ENCODE measurements around the gene MEG3. TPM values are rescaled to one million over a fixed set of nuclear protein-coding genes. Genes with fewer than 3 reads are reported as not detected.

The MEG3 gene
- total and polyA plus RNA-seq, 2 donors from 2014 or later: 24.0 to 29.6 TPM

GRCh38 chr14:100896369-100897060, 70.6 kb downstream of the MEG3 start:
- DNase-seq (peak in 1 of 5 donors; percentile 28), FAIRE-seq (no peak)
- H3K9ac ChIP-seq (ENCODE audit: low read length in 3 of 3): no peak overlapping the region
- no peaks in the 10 kb centered on the region for H3K27me3 ChIP-seq (ENCODE audit: control insufficient read depth, insufficient read depth, low read length)
- no peak overlapping the region for H3K27ac ChIP-seq (ENCODE audit: low read depth in 2 of 2, low read length in 2 of 2)
- no peaks in the 10 kb centered on the region for H3K9me3 ChIP-seq (ENCODE audit: control insufficient read depth in 2 of 3, insufficient read depth in 1 of 3, low read length in 3 of 3)
- peaks cover 0 to 7% (median 3%) of the 10 kb centered on the region in 3 donors for H3K4me1 ChIP-seq (ENCODE audit: control insufficient read depth in 2 of 3, insufficient read depth in 2 of 3, low read depth in 1 of 3, low read length in 3 of 3)
- TF ChIP-seq CTCF (IDR thresholded peaks at IDR 0.05; ENCODE audit: borderline replicate concordance, extremely low read depth, insufficient read depth): no peak
- intact Hi-C loops (cut with DNase I): no loop called here
- no peaks in the 10 kb centered on the region for H3K36me3 ChIP-seq (ENCODE audit: control insufficient read depth in 2 of 3, insufficient read depth in 3 of 3, low read length in 3 of 3)
- H3K4me3 ChIP-seq (ENCODE audit: low read length in 3 of 3): no peak overlapping the region

GRCh38 chr14:100898465-100898864, 72.5 kb downstream of the MEG3 start:
- no peak overlapping the region for H3K9ac ChIP-seq (ENCODE audit: low read length in 3 of 3)
- no peak overlapping the region for H3K4me3 ChIP-seq (ENCODE audit: low read length in 3 of 3)
- DNase-seq (peak in 1 of 5 donors; percentile 51), FAIRE-seq (no peak)
- TF ChIP-seq CTCF (IDR thresholded peaks at IDR 0.05; ENCODE audit: borderline replicate concordance, extremely low read depth, insufficient read depth): no peak
- no peaks in the 10 kb centered on the region for H3K9me3 ChIP-seq (ENCODE audit: control insufficient read depth in 2 of 3, insufficient read depth in 1 of 3, low read length in 3 of 3)
- H3K4me1 ChIP-seq (ENCODE audit: control insufficient read depth in 2 of 3, insufficient read depth in 2 of 3, low read depth in 1 of 3, low read length in 3 of 3): peaks cover 0 to 7% (median 3%) of the 10 kb centered on the region in 3 donors
- H3K27me3 ChIP-seq (ENCODE audit: control insufficient read depth, insufficient read depth, low read length): no peaks in the 10 kb centered on the region
- no peaks in the 10 kb centered on the region for H3K36me3 ChIP-seq (ENCODE audit: control insufficient read depth in 2 of 3, insufficient read depth in 3 of 3, low read length in 3 of 3)
- H3K27ac ChIP-seq (ENCODE audit: low read depth in 2 of 2, low read length in 2 of 2): no peak overlapping the region
- intact Hi-C loops (cut with DNase I): no loop called here

- no peaks in the 10 kb centered on the region for H3K36me3 ChIP-seq (ENCODE audit: control insufficient read depth in 2 of 3, insufficient read depth in 3 of 3, low read length in 3 of 3)
- FAIRE-seq: no peak
- H3K9me3 ChIP-seq (ENCODE audit: control insufficient read depth in 2 of 3, insufficient read depth in 1 of 3, low read length in 3 of 3): no peaks in the 10 kb centered on the region
- no peak overlapping the region for H3K4me3 ChIP-seq (ENCODE audit: low read length in 3 of 3)
- no peak overlapping the region for H3K27ac ChIP-seq (ENCODE audit: low read depth in 2 of 2, low read length in 2 of 2)
- no peak overlapping the region for H3K9ac ChIP-seq (ENCODE audit: low read length in 3 of 3)
- no peak for TF ChIP-seq CTCF (IDR thresholded peaks at IDR 0.05; ENCODE audit: borderline replicate concordance, extremely low read depth, insufficient read depth)
- DNase-seq: peak in 2 of 5 donors; percentile 22 to 59
- peaks cover 0 to 7% (median 3%) of the 10 kb centered on the region in 3 donors for H3K4me1 ChIP-seq (ENCODE audit: control insufficient read depth in 2 of 3, insufficient read depth in 2 of 3, low read depth in 1 of 3, low read length in 3 of 3)
- intact Hi-C loops (cut with DNase I): no loop called here
- no peaks in the 10 kb centered on the region for H3K27me3 ChIP-seq (ENCODE audit: control insufficient read depth, insufficient read depth, low read length)
These were observed 73.3 kb downstream of the MEG3 start for GRCh38 chr14:100898935-100899883.

Data from kidney (tissue), 14 donors.